Activated naive CD4-positive, alpha-beta T cell (primary cell): ENCODE results near the gene SCAMP2.

ENCODE experiments used
- DNase-seq, 4 experiments: peaks; one replicate each; lab custom pipeline; 2025; lab: John Stamatoyannopoulos, UW

SCAMP2 gene

GRCh38 chr15:74858369-74858740 is 14.8 kb downstream of the SCAMP2 start:
- no peak for DNase-seq

GRCh38 chr15:74857671-74858368 is 15.3 kb downstream of the SCAMP2 start:
- no peak for DNase-seq

GRCh38 chr15:74857082-74857655 is 16.0 kb downstream of the SCAMP2 start:
- DNase-seq: no peak

GRCh38 chr15:74856537-74856936 is 16.6 kb downstream of the SCAMP2 start:
- no peak for DNase-seq

GRCh38 chr15:74855857-74856256 is 17.3 kb downstream of the SCAMP2 start:
- DNase-seq: no peak

GRCh38 chr15:74854453-74855022 is 18.6 kb downstream of the SCAMP2 start:
- no peak for DNase-seq

GRCh38 chr15:74851960-74852359 is 21.2 kb downstream of the SCAMP2 start:
- DNase-seq: no peak

GRCh38 chr15:74850393-74850792 is 22.8 kb downstream of the SCAMP2 start:
- DNase-seq: no peak

- DNase-seq: no peak
These were observed 25.7 kb downstream of the SCAMP2 start for GRCh38 chr15:74847432-74847831.

GRCh38 chr15:74845581-74845980 is 27.6 kb downstream of the SCAMP2 start:
- DNase-seq: no peak

- peak in 2 of 4 experiments; percentile 34 to 55 for DNase-seq
These were observed 28.0 kb downstream of the SCAMP2 start for GRCh38 chr15:74845208-74845568.

GRCh38 chr15:74844319-74845207 is 28.6 kb downstream of the SCAMP2 start:
- no peak for DNase-seq

GRCh38 chr15:74843891-74844299 is 29.3 kb downstream of the SCAMP2 start:
- no peak for DNase-seq

- DNase-seq: no peak
These were observed 29.7 kb downstream of the SCAMP2 start for GRCh38 chr15:74843445-74843828.

GRCh38 chr15:74842581-74843444 is 30.4 kb downstream of the SCAMP2 start, which contains the start of gene ULK3:
Gene ULK3 (minus strand): TSS chr15:74843156. CDS start chr15:74843105, 51 bp downstream.
- DNase-seq: peak; percentile 71 to 93 (median 84)

GRCh38 chr15:74841891-74842373 is 31.2 kb downstream of the SCAMP2 start:
- DNase-seq: no peak

- no peak for DNase-seq
These were observed 32.1 kb downstream of the SCAMP2 start for GRCh38 chr15:74840851-74841775.

GRCh38 chr15:74839526-74840395 is 33.4 kb downstream of the SCAMP2 start:
- DNase-seq: no peak
